HPDE6-E6E7 (cell line): ENCODE data around the gene DPP8.
"Not testable (repeated sequence)": the region's sequence is repeated elsewhere in the genome, so short reads cannot be mapped to it uniquely, and the experiment has no call there.

Experiments
- DNase-seq: peaks from one replicate; pipeline ENCODE4 v3.0.0; 2011; ENCODE audit warnings: missing footprints; ENCODE audit errors: extremely low spot score

Gene DPP8

DNA sequence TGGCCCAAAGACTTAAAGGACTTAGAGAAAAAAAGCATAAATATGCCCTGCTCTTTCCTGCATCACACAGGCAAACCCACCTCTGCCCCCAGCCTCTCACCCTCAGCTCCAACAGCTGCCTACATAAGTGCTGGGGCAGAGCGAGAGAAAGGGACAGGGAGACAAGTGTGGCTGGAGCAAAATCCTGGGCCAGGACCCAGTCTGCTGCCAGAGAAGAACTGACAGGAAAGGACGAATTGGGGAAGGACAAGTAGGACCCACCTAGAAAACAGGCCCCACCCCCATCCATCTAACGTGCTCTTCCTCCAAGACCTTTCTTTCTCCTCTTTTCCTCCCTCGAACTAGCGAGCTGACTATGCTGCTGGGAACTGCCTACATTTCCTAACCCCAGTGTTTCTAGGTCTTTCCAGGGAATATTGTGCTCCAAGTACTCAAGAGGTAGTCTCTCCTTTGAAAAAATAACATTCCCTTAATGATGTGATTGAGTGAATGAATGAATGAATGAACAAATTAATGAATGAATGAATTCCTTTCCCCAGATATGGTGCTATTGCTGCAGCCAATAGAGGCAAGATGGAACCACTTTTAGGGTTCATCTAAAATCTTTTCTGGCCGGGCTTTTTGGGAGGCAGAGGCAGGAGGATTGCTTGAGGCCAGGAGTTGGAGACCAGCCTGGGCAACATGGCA, 113.2 kb downstream of the DPP8 start:
- no peak for DNase-seq

DNA sequence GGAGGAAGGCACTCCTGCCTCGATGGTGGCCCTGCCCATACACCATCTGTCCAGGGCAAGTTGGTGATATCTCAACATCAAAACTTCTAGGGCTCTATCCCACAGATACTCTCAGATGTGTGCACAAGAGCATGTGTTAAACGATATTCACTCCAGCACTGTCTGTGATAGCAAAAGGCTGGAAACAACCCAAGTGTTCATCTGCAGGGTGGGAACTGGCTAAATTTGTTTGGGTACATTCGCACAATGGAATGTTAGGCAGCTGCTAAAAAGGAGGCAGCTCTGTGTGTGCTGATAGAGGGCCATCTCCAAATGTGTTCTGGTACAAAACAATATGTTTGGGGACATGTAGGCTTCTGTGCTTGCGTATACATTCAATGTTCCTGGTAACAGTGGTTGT, 114.5 kb downstream of the DPP8 start:
- DNase-seq, result no peak

DNA sequence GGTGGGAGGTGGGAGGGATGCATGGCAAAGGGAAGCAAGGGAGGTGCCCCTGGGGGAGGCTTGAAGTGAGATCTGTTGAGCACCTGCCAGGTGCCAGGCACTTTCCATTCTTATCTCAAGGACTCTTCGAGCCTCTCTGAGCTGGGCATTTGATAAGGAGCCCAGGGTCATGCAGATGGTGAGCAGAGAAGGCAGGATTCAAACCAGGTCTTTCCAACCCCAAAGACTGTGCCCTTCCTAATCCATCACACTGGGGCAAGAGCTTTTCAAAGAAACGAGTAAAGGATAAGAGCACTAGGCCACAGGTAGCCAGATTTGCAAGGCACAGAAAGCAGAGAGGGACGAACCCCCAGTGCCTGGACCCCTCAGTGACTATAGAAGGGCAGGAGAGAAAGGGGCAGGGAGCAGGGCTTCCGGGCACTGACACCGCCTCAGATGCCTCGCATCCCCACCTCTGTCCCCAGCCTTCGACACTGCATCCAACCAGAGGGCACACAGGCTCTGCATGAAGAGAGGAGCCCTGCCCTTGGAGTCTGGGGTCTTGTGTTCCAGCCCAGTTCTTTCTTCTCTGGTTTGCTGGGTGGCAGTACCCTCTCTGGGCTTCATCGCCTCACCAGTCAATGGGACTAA, 115.8 kb downstream of the DPP8 start:
- DNase-seq, result no peak

DNA sequence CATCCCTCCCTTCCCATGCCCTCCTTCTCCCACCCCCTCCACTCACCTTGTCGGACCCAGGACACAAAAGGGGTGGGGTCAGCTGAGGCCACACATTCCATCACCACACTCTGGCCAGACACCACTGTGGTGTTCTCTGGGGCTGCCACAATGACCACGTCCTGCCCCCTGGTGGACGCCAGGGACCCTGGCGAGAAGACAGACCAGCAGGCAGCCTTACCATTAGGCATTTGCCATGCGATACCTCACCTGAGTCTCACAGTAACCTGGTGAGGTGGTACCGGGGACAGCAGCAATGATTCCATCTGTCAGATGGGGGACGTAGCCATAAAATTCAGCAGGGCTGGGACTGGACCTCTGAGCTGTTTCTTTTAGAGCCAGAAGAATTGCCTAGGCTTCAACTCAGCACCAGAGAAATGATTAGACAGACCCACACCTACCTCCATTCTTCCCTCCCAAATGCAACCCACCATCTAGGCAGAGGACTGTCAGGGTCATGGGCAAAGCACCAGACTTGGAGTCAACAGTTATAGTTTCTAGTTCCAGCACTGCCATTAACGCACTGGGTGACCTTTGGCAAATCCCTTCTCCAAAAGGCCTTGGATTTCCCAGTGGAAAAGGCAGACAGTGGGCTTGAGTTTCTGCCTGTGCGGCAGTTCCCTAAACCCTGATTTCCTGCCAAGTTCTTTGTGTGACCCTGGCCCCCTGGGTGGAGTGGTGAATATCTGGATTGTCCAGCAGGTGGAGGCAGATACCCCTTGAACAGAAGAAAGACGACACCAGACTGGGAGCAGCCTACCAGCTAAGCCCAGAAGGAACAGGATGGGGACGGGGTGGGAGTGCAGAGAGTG, 116.5 kb downstream of the DPP8 start:
- DNase-seq, result peak; percentile 83

DNA sequence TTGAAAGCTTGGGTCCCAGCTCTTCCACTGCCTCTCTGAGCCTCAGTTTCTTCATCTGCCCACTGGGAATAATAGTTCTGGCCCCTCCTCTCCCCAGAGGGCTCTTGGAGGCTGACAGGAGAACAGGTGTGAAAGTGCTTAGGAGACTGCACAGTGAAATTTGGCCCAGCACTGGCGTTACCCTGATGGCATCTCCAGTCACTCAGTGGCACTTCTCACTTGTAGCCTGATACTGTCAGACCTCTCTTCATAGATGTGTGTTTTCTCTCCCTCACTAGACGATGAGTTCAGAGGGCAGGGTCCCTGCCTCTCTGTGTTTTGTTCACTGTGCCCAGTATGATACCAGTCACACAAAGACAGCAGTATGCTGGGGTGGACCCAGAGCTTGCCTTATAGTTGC, 117.5 kb downstream of the DPP8 start:
- no peak for DNase-seq

DNA sequence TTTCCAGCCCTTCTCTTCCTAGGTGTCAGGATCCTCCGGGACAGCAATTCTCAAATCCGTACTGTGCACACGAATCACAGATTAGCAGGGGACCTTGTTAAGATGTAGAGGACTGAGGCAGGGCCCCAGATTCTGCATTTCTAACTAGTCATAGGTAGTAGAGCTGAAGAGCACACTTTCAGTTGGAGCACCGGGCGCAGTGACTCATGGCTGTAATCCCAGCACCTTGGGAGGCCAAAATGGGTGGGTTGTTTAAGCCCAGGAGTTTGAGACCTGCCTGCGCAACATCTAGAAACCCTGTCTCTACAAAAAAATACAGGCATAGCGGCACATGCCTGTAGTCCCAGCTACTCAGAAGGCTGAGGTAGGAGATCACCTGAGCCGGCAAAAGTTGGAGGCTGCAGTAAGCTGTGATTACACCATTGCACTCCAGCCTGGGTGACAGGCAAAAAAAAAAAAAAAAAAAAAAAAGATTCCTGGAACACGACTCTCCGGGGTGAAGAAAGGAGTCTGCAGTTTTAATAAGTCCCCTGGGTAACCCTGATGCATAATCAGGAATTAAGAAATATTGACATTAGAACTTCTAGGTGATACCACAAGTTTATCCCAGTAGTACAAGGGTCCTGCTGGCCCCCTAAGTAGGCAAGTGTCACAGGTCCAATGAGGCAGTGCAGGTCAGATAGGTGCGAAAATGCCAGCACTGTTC, 118.3 kb downstream of the DPP8 start:
- DNase-seq, result no peak

DNA sequence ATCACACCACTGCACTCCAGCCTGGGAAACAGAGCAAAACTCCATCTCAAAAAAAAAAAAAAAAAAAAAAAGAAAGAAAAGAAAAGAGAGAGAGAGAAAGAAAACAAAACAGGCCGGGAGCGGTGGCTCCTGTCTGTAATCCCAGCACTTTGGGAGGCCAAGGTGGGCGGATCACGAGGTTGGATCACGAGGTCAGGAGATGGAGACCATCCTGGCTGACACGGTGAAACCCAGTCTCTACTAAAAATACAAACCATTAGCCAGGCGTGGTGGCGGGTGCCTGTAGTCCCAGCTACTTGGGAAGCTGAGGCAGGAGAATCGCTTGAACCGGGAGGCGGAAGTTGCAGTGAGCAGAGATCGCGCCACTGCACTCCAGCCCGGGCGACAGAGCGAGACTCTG, 119.0 kb downstream of the DPP8 start:
- DNase-seq, result not testable (repeated sequence)

DNA sequence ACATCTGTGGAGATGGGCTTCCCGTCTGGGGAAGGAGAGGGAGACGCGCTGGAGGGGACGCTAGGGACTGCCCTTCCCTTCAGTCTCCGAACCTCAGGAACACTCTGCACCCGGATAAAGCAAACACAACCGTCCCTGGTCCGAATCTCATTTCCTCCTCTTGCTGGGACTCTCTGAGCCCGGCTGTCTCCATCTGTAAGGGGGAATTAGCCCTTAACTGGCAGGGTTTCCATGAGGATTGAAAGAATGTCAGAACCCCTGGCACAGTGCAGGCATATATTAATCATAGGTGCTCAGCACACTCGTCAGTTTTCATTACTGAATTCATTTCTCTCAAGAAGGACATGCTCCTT, 120.5 kb downstream of the DPP8 start:
- DNase-seq, result no peak

DNA sequence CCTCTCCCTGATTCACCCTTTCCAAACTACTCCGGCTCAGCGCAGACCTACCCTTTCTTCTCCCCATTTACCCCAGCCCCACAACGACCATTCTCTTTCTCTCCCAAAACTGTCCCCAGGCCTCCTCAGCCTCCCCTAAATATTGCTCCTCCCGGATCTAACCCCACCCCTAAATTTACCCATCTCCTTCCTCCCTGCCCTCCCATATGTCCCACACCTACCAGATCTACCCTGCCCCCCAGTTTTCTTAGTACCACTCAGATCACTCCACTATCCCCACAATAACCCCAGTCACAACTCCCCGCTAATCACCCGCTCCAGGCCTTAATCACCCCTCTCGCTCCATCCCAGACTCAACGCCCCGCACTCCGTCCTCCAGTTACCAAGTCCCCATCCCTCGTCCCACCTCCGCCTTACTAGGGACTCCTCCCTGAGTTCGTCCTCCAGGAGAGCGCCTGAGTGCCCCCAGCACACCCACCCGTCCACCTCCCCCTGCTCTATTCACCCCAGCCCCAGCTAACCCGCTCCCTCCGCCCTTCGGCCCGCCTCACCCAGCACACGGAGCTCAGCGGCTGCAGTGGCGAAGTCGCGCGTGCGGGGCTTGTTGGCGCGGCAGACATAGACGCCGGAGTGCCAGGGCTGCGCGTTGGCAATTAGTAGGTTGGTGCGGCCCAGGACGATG, 121.1 kb downstream of the DPP8 start:
- DNase-seq, result no peak

DNA sequence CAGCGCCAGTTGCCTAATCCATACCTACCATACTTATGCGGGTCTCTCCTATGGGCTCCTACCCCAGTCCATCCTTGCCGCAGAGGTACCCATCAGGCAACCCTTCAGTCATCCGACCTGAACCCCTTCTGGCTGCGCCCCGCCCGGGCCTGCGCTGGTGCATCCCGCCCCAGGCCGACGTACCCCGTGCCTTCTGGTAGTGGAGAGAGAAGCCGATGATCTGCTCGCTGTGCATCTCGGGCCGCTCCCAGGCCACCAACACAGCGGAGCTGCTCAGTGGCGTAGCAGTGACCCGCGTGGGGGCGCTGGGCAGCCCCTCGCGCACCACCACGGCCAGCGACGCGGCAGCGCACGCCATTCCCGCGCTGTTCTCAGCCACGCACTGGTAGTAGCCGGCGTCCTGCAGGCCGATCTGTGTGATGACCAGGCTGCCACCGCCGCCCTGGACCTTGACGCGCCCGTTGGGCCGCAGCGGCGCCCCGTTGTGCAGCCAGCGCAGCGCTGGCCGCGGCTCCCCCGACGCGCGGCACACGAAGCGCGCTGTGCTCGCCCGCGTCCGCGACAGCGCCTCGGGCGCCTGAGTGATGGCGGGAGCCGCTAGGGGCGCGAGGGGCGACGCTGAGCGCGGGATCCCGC, 121.8 kb downstream of the DPP8 start:
- no peak for DNase-seq

DNA sequence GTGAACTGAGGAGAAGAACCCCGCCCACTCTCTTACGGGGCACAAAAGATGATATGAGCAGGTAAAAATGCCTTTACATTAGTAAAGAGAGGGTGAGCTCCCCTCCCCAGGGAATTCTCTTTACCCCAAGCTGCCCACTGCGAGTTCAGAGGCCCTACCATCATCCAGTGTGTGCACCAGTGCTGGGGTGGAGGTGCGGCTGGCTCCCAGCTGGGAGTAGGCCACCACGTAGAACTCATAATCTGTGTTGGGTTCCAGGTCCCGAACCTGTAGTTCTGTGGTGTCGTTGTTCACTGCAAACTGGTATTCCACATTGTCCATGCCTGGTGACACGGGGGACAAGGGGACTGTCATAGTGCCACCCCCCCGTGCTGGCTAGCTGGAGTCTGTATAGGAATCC, 122.6 kb downstream of the DPP8 start:
- DNase-seq, result no peak

DNA sequence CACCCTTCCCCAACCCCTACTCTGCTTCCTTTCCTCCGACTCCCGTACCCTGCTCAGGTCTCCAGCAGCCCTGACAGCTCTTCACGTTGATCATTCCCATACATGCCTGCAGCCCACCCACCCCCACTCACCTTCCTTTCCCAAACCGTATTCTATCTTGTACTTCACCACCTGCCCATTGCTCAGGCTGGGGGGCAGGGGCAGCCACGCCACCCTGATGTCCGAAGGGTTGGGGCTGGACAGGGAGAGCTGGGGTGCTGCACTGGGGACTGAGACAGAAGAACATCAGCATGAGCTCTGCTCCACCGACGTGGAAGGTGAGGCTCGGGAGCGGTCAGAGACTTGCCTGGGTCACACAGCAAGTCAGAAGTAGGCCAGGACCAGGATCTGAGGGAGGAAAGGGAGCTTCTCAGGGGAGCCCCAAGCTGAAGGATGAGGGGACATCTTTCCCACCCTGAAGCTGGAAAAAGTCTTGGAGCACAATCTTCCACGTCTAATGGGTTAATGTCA, 123.2 kb downstream of the DPP8 start:
- DNase-seq, result no peak

DNA sequence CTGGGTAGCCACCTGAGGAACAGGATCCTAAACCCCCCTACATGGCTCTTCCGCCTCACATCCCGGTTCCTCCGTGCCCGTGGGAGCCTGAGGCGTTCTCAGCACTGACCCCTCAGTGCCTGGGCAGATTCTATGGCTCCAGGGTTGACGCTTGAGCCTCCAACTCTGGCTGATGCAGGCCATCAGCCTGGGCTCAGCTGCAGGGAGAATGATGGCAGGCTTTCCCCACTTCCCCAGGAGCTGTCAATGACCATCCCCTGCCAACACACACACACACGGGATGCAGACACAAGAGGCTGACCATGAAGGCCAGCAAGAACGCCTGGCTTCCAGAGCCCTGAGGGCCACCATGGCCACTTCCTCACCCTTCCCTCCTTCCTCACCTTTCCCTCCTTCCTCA, 123.9 kb downstream of the DPP8 start:
- no peak for DNase-seq

DNA sequence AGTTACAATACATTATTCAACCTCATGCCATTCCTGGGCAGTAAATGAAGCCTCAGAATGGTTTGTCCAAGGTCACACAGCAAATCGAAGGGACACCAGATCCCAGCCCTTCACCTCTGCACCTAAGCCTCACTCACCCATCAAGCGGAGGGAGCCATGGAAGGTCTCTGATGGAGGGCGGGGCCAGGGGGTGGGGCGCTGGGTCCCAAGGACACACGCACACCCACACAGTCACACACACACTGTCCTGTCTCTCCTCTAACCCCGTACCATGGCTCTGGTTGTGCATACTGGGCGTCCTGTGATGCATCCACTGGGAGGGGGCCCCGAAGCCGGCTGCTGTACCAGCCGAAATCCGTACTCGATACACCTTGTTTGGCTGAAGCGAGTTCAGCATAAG, 124.4 kb downstream of the DPP8 start:
- DNase-seq, result no peak
